SU-DHL-6 (cell line): ENCODE results near the gene CAMK1D.

ENCODE experiments used
- H2AFZ ChIP-seq: fragments of 200-600 bp; sonication (generic); 2 replicates; pipeline ENCODE4 v1.6.1; 2014; ENCODE audit warnings: low read depth, mild to moderate bottlenecking, moderate library complexity, mixed read lengths, antibody characterized with exemption, low read length; ENCODE audit not compliant: severe bottlenecking
- H3F3A ChIP-seq: fragments of 200-600 bp; shearing (Covaris generic); 2 replicates; pipeline ENCODE4 v1.6.0; 2016; ENCODE audit warnings: antibody characterized with exemption, mild to moderate bottlenecking; ENCODE audit not compliant: insufficient read depth
- H3K27ac ChIP-seq: fragments of 200-600 bp; sonication (generic); 2 replicates; pipeline ENCODE4 v1.5.1; 2016; ENCODE audit warnings: low read depth, mild to moderate bottlenecking, low read length, moderate library complexity, mixed read lengths
- H3K27me3 ChIP-seq: fragments of 200-600 bp; sonication (generic), shearing (Covaris generic); 2 replicates; pipeline ENCODE4 v1.6.0; 2014; ENCODE audit warnings: mild to moderate bottlenecking, low read length
- H3K36me3 ChIP-seq: fragments of 200-600 bp; sonication (generic); 2 replicates; pipeline ENCODE4 v1.6.1; 2014; ENCODE audit warnings: mild to moderate bottlenecking, low read length, mixed read lengths
- H3K4me2 ChIP-seq: fragments of 300-600, 200-600 bp; shearing (Covaris generic), sonication (generic); 2 replicates; pipeline ENCODE4 v1.6.0; 2014; ENCODE audit warnings: low read length, low read depth, mild to moderate bottlenecking; ENCODE audit not compliant: poor library complexity, severe bottlenecking
- H3K4me3 ChIP-seq: fragments of 200-600 bp; sonication (generic); 2 replicates; pipeline ENCODE4 v1.5.1; 2014; ENCODE audit warnings: antibody characterized with exemption, low read length, mild to moderate bottlenecking, mixed read lengths; ENCODE audit not compliant: insufficient read depth, poor library complexity, severe bottlenecking
- H3K79me2 ChIP-seq: fragments of 200-600 bp; sonication (generic); 2 replicates; pipeline ENCODE4 v1.6.1; 2014; ENCODE audit warnings: mild to moderate bottlenecking, low read length, moderate library complexity; ENCODE audit not compliant: insufficient read depth
- H3K9ac ChIP-seq: fragments of 200-600 bp; sonication (generic); 2 replicates; pipeline ENCODE4 v1.7.0; 2014; ENCODE audit warnings: mild to moderate bottlenecking, low read length
- H3K9me2 ChIP-seq: fragments of 200-600 bp; sonication (generic); replicated peaks from 2 replicates; pipeline ENCODE4 v1.6.1; 2014; ENCODE audit warnings: low read length; ENCODE audit not compliant: insufficient read depth
- H3K9me3 ChIP-seq: fragments of 200-600 bp; sonication (generic); 2 replicates; pipeline ENCODE4 v1.6.1; 2014; ENCODE audit warnings: low read length, mixed read lengths; ENCODE audit not compliant: insufficient read depth
- H4K20me1 ChIP-seq: fragments of 200-600 bp; sonication (generic); 2 replicates; pipeline ENCODE4 v1.6.1; 2014; ENCODE audit warnings: low read depth, mild to moderate bottlenecking, antibody characterized with exemption, low read length, moderate library complexity, mixed read lengths
- EZH2phosphoT487 ChIP-seq: fragments of 200-600 bp; sonication (generic), shearing (Covaris generic); conservative IDR thresholded peaks from 2 replicates; pipeline ENCODE4 v1.6.1; 2018; ENCODE audit warnings: mild to moderate bottlenecking, antibody characterized with exemption, low read length, moderate library complexity, mixed read lengths
- TF ChIP-seq, protein P1 (sequence below): fragments of 200-600 bp; sonication (generic); IDR thresholded peaks from one replicate; pipeline ENCODE4 v1.5.1; 2017; ENCODE audit warnings: antibody characterized with exemption, mild to moderate bottlenecking, low read length, moderate library complexity; ENCODE audit not compliant: insufficient read depth, poor library complexity, severe bottlenecking

Gene CAMK1D

DNA sequence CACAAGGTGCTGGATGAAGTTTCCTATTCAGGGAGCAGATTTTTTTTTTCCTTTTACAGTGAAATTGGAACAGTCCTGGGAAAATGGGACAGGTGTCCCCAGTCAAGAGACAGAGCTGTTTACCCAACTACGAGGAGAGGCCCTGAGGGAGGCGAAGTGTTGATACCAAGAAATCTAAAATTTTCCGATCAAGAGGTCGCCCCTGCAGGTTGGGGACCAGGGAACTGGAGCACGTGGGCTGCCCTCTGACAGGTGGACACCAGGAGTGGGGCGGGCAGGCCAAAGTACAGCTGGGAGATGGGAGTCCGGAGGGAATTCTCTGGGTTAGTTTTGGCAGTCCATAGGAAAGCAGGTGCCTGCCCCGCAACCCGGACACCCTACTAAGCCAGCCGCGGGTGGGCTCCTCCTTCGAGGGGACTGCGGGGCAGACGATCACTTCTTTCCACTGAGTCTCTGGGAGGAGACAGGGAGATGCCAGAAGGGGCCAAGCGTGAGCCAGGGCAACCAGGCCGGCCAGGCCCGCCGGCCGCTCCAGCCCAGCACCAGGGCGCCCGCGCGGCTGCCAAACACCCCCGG lies 965 bp upstream of the CAMK1D start:
- Histone ChIP-seq H3K4me2 (peak overlapping the region; percentile 72), H3K27ac (peak overlapping the region; percentile 94), H3K9ac (peak overlapping the region; percentile 96)

DNA sequence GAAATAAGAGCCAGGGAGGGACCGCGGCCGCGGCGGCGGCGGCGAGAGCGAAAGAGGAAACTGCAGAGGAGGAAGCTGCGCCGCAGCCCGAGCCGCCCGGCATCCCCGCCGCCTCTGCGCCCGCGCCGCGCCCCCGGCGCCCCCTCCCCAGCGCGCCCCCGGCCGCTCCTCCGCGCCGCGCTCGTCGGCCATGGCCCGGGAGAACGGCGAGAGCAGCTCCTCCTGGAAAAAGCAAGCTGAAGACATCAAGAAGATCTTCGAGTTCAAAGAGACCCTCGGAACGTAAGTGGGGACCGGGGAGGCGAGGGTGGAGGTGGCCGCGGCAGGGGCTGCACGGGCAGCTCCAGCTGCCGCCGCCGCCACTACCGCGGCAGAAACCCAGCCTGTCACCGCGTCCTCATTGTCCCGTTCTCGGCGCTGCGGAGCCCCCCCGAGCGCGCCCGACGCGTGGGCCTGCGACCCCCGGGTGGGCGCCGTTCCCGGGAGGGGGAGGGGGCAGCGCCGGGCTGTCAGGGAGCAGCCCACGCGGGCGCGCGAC lies 351 bp downstream of the CAMK1D start:
- no peaks in the 10 kb centered on the region for H3K27me3 ChIP-seq
- peak overlapping the region; percentile 96 for H3K9ac ChIP-seq
- peak overlapping the region; percentile 69 for H3K4me3 ChIP-seq
- H3K9me3 ChIP-seq: no peaks in the 10 kb centered on the region
- H3K4me2 ChIP-seq: peak overlapping the region; percentile 97
- no peaks in the 10 kb centered on the region for H4K20me1 ChIP-seq
- H3K79me2 ChIP-seq: peaks cover 51% of the 10 kb centered on the region
- TF ChIP-seq EZH2phosphoT487: no peak
- TF ChIP-seq, protein P1, sequence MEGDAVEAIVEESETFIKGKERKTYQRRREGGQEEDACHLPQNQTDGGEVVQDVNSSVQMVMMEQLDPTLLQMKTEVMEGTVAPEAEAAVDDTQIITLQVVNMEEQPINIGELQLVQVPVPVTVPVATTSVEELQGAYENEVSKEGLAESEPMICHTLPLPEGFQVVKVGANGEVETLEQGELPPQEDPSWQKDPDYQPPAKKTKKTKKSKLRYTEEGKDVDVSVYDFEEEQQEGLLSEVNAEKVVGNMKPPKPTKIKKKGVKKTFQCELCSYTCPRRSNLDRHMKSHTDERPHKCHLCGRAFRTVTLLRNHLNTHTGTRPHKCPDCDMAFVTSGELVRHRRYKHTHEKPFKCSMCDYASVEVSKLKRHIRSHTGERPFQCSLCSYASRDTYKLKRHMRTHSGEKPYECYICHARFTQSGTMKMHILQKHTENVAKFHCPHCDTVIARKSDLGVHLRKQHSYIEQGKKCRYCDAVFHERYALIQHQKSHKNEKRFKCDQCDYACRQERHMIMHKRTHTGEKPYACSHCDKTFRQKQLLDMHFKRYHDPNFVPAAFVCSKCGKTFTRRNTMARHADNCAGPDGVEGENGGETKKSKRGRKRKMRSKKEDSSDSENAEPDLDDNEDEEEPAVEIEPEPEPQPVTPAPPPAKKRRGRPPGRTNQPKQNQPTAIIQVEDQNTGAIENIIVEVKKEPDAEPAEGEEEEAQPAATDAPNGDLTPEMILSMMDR: no peak
- H3K27ac ChIP-seq: peak overlapping the region; percentile 94
- H3F3A ChIP-seq: peaks cover 49% of the 10 kb centered on the region
- H3K9me2 ChIP-seq: no peaks in the 10 kb centered on the region
- H3K36me3 ChIP-seq: no peaks in the 10 kb centered on the region
- no peak overlapping the region for H2AFZ ChIP-seq

More for the DNA sequence above, 965 bp upstream of the CAMK1D start:
- Histone ChIP-seq H3K4me3 (peak overlapping the region; percentile 53), H3K36me3 (no peaks in the 10 kb centered on the region), H3F3A (peaks cover 58% of the 10 kb centered on the region), H3K79me2 (peaks cover 37% of the 10 kb centered on the region), H3K27me3 (no peaks in the 10 kb centered on the region), H4K20me1 (no peaks in the 10 kb centered on the region), H2AFZ (no peak overlapping the region), H3K9me3 (no peaks in the 10 kb centered on the region), H3K9me2 (no peaks in the 10 kb centered on the region)
- no peak for TF ChIP-seq EZH2phosphoT487
- TF ChIP-seq, protein P1: no peak

DNA sequence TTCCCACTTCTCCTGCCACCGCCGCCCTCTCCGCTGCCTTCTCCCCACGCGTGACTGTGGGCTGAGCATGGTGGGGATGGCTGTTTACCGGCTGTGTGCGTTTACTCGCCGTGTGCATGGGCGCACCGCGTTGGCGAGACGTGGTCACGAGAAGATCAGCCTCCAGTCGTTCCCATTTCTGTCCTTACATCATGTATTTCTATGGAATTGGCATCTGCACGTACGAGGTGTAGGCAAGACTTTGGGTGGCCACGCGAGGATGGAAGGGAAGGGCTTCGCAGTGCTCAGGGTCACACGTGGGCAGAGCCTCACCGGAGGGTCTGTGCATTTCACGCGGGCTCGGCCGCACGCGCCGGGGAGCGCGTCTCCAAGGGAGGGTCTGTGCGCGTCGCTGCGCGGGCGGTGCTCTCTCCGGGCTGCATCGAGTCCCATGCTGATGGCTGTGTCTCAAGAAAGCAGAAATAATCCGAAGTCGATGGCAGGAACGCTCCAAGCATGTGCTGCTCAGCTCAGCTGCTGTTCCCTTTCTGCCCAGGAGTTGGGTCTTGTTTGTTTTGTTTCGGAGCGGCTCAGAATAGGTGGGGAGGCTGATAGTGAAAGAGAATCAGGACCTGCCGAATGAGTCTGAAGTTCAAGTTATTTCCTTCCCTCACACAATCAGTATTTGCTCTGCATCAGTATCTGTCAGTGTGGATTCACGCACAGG lies 973 bp downstream of the CAMK1D start:
- Histone ChIP-seq H3K9me2 (no peaks in the 10 kb centered on the region), H4K20me1 (peaks cover 4% of the 10 kb centered on the region; the same call in 1 of the 2 replicates), H3K9ac (peak overlapping the region; percentile 96), H3K4me3 (peak overlapping the region; percentile 69), H3K4me2 (peak overlapping the region; percentile 97), H3K79me2 (peaks cover 57% of the 10 kb centered on the region), H3F3A (peaks cover 44% of the 10 kb centered on the region), H3K9me3 (no peaks in the 10 kb centered on the region), H2AFZ (no peak overlapping the region), H3K36me3 (no peaks in the 10 kb centered on the region), H3K27me3 (no peaks in the 10 kb centered on the region), H3K27ac (peak overlapping the region; percentile 94)
- no peak for TF ChIP-seq EZH2phosphoT487
- TF ChIP-seq, protein P1: no peak
